ENCODE measurements around the gene CABP4. TPM values are rescaled to one million over a fixed set of nuclear protein-coding genes. Genes with fewer than 3 reads are reported as not detected.

The CABP4 gene
- total and polyA plus RNA-seq, 10 of the 15 experiments (the other 5 are each of a cell fraction or from before 2014, with no cell fraction given) = 0.04 to 0.41 (median 0.14) TPM; not detected in 2

DNA sequence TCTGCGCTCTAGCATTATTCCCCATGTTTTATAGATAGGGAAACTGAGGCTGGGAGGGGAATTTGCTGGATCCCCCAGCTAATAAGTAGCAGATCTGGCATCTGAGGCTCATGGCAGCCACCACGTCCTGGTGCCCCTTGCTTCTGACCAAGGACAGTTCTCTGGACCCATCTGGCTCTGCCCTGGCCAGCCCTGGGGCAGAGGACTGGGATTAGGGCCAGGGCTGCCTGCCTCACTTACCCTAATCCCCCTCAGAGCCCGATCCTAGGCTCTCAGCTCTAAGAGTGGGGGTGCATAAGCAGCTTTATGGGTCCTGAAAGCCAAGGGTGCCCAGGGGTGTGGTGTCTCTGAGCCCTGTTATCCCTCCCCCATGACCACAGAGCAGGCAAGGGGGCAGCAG, at the start of gene CABP4 (continued):
- TF ChIP-seq, protein P1, sequence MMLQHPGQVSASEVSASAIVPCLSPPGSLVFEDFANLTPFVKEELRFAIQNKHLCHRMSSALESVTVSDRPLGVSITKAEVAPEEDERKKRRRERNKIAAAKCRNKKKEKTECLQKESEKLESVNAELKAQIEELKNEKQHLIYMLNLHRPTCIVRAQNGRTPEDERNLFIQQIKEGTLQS (IDR thresholded peaks at IDR 0.05; ENCODE audit: borderline replicate concordance, extremely low read depth, low read depth, low read length) = no peak
- TF ChIP-seq ZZZ3 (IDR thresholded peaks at IDR 0.05; ENCODE audit: control insufficient read depth, insufficient read length, low read depth) (no peak), MXI1 (IDR thresholded peaks at IDR 0.05; ENCODE audit: low read depth, low read length) (no peak), NFIC (IDR thresholded peaks at IDR 0.05; ENCODE audit: low read depth, low read length) (no peak), SUZ12 (IDR thresholded peaks at IDR 0.05; ENCODE audit: unreplicated experiment) (no peak), RCOR1 (conservative IDR thresholded peaks at IDR 0.05; ENCODE audit: low read depth, low read length) (no peak), NFYB (IDR thresholded peaks at IDR 0.05; ENCODE audit: insufficient read depth, low read depth, low read length) (no peak), CHD4 (IDR thresholded peaks at IDR 0.05) (no peak), TBL1XR1 (IDR thresholded peaks at IDR 0.05; ENCODE audit: low read depth, low read length) (no peak), HDGF (IDR thresholded peaks at IDR 0.05) (no peak)
- TF ChIP-seq, protein P2, sequence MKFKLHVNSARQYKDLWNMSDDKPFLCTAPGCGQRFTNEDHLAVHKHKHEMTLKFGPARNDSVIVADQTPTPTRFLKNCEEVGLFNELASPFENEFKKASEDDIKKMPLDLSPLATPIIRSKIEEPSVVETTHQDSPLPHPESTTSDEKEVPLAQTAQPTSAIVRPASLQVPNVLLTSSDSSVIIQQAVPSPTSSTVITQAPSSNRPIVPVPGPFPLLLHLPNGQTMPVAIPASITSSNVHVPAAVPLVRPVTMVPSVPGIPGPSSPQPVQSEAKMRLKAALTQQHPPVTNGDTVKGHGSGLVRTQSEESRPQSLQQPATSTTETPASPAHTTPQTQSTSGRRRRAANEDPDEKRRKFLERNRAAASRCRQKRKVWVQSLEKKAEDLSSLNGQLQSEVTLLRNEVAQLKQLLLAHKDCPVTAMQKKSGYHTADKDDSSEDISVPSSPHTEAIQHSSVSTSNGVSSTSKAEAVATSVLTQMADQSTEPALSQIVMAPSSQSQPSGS (IDR thresholded peaks at IDR 0.05; ENCODE audit: low read length) = no peak
- TF ChIP-seq, protein P3, sequence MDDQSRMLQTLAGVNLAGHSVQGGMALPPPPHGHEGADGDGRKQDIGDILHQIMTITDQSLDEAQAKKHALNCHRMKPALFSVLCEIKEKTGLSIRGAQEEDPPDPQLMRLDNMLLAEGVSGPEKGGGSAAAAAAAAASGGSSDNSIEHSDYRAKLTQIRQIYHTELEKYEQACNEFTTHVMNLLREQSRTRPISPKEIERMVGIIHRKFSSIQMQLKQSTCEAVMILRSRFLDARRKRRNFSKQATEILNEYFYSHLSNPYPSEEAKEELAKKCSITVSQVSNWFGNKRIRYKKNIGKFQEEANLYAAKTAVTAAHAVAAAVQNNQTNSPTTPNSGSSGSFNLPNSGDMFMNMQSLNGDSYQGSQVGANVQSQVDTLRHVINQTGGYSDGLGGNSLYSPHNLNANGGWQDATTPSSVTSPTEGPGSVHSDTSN (IDR thresholded peaks at IDR 0.05; ENCODE audit: insufficient replicate concordance, low read depth, low read length) = no peak

Measured in GM12878 (cell line).